IPS DF 6.9 (cell line): Measurements from ENCODE around the gene KCTD19.

ENCODE experiments used
- DNase-seq: peaks from one replicate; pipeline ENCODE4 v3.0.0-alpha.2; 2013; ENCODE audit warnings: low read depth, low spot score
- H3K27ac ChIP-seq: one replicate; pipeline ENCODE4 v1.5.1; 2013; ENCODE audit warnings: low read length, control low read depth
- H3K27me3 ChIP-seq: 2 replicates; pipeline ENCODE4 v1.6.1; 2013; ENCODE audit warnings: mild to moderate bottlenecking, low read length; ENCODE audit not compliant: control insufficient read depth, insufficient read depth
- H3K36me3 ChIP-seq: 2 replicates; pipeline ENCODE4 v1.6.1; 2013; ENCODE audit warnings: low read length; ENCODE audit not compliant: control insufficient read depth, insufficient read depth
- H3K4me1 ChIP-seq: 2 replicates; pipeline ENCODE4 v1.6.1; 2013; ENCODE audit warnings: low read length; ENCODE audit not compliant: control insufficient read depth, insufficient read depth
- H3K4me3 ChIP-seq: 2 replicates; pipeline ENCODE4 v1.5.1; 2013; ENCODE audit warnings: mild to moderate bottlenecking, low read length
- H3K9me3 ChIP-seq: 2 replicates; pipeline ENCODE4 v1.6.1; 2013; ENCODE audit warnings: low read length, inconsistent platforms; ENCODE audit not compliant: control insufficient read depth, insufficient read depth
- WGBS: extraction: QIAGEN DNeasy Blood & Tissue Kit; methylation state at CpG from one replicate; pipeline ENCODE4 v1.1.7; 2013; ENCODE audit warnings: mixed read lengths, missing lambda C conversion rate; ENCODE audit not compliant: insufficient read length, insufficient coverage; 5-methylcytosine and 5-hydroxymethylcytosine counted together

The KCTD19 gene

DNA sequence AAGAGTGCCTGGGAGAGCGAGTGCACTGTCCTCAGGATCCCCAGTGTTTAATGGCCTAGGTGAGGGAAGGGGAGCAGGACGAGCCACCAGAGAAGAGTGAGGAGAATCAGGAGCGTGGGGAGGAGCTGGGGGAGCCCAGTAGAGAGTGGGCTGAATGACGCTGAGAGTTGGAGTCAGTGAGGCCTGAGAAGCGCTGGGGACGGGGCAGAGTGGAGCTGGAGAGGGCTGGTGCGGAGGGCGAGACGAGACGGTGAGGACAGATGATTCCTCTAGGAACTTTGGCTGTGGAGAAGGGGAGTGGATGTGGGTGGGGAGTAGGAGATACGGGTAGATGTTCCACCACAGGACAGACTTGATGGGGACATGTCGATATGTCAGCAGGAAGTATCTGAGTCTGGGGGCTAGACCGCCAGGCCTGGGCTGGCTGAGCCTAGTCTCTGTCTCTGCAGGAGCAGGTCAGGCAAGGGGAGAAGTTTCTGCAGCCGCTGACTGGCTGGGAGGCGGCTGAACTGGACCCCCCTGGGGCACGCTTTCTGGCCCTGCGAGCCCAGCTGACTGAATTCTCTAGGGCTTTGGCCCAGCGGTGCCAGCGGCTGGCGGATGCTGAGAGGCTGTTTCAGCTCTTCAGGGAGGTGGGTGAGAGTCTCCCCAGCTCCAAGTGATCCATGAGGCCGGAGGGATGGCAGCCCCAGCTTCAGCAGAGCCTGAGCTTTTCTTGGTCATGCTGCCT, 42.5 kb downstream of the KCTD19 start:
- no peak for DNase-seq
- Histone ChIP-seq H3K9me3 (no peaks in the 10 kb centered on the region), H3K27ac (no peak overlapping the region), H3K27me3 (no peaks in the 10 kb centered on the region), H3K4me3 (no peak overlapping the region), H3K36me3 (peaks cover 3% of the 10 kb centered on the region; the same call in 1 of the 2 replicates), H3K4me1 (peaks cover 4% of the 10 kb centered on the region; the same call in 1 of the 2 replicates)
- WGBS, result no CpG with 5 or more reads among the region's 21 CpGs

DNA sequence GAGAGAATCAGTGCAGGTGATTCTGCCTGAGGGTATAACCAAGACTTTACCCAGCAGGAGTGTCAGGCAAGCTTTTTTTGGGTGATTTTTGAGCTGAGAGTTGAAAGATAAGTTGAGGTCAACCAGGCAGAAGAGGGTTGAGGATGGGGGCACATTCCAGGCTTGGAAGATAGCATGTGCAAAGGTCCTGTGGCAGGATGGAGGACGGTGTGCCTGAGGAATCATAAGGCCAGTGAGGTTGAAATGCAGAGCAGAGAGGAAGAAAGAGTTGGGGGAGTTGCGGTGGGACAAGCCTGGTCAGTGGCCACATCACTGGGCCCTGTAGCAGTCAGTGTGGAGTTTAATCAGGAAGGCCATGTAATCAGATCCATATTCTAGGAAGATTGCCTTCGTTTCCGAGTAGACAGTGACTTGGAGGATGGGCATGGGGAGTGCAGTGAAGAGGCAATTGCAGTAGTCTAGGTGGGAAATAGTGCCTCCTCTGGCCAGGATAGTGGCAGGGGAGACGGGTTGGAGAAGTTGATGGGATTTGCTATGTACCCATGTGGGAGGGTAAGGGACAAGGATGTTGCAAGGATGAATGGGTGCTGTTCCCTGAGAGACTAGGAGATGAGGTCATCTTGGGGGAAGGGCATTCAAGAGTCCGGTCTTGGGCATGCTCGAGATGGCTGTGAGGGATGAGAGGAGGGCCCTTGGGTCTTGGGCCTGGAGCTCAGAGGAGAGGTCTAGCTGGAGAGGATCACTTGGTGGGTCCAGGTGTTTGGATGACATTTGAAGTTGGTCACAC, 43.3 kb downstream of the KCTD19 start:
- no peaks in the 10 kb centered on the region for H3K27me3 ChIP-seq
- H3K27ac ChIP-seq, result no peak overlapping the region
- peaks cover 3% of the 10 kb centered on the region; the same call in 1 of the 2 replicates for H3K36me3 ChIP-seq
- H3K4me1 ChIP-seq, result peaks cover 4% of the 10 kb centered on the region; the same call in 1 of the 2 replicates
- no peaks in the 10 kb centered on the region for H3K9me3 ChIP-seq
- H3K4me3 ChIP-seq, result no peak overlapping the region
- DNase-seq, result no peak
- WGBS, result no CpG with 5 or more reads among the region's 7 CpGs

DNA sequence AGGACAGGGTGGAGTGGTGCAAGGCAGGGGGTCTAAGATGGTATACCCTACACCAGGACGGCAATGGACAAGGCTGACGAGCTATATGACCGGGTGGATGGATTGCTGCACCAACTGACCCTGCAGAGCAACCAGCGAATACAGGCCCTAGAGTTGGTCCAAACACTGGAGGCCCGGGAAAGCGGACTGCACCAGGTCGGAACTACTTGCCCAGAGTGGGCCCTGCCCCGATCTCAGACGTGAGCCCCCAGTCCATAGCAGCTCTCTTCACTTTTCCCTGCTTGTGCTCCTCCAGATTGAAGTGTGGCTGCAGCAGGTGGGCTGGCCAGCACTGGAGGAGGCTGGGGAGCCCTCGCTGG, 44.1 kb downstream of the KCTD19 start:
- no peaks in the 10 kb centered on the region for H3K27me3 ChIP-seq
- no CpG with 5 or more reads among the region's 10 CpGs for WGBS
- H3K9me3 ChIP-seq, result no peaks in the 10 kb centered on the region
- H3K27ac ChIP-seq, result no peak overlapping the region
- H3K4me1 ChIP-seq, result peaks cover 4% of the 10 kb centered on the region; the same call in 1 of the 2 replicates
- no peak for DNase-seq
- no peak overlapping the region for H3K4me3 ChIP-seq
- H3K36me3 ChIP-seq, result peaks cover 3% of the 10 kb centered on the region; the same call in 1 of the 2 replicates

DNA sequence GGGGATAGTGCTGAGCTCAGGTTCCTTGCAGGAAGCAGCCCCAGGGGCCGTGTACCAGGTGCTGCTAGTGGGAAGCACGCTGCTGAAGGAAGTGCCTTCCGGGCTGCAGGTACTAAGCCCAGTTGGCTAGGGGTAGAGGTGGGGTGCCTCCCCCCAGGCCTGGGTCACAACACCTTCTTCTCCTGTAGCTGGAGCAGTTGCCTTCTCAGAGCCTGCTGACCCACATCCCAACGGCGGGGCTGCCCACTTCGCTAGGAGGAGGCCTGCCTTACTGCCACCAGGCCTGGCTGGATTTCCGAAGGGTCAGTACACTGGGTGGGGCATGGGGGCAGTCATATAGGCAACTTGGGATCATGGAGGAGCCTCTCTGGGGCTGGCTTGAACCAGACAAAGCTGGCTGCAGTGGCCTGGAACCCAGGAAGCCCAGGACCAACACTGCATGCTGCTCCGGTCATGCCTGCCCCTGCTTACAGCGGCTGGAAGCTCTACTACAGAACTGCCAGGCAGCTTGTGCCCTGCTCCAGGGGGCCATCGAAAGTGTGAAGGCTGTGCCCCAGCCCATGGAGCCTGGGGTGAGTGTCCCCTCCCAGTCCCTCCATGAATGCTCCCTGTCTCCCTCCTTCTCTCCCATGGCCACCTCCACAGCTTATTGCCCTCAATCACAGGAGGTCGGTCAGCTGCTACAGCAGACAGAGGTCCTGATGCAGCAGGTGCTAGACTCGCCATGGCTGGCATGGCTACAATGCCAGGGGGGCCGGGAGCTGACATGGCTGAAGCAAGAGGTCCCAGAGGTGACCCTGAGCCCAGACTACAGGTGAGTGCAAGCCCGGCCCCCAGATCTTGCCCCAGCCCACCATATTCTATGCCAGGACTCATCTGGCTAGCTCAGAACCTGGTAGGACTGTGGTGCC, 44.8 kb downstream of the KCTD19 start:
- Histone ChIP-seq H3K4me1 (peaks cover 4% of the 10 kb centered on the region; the same call in 1 of the 2 replicates), H3K36me3 (peaks cover 3% of the 10 kb centered on the region; the same call in 1 of the 2 replicates), H3K9me3 (no peaks in the 10 kb centered on the region), H3K27ac (no peak overlapping the region), H3K4me3 (no peak overlapping the region), H3K27me3 (no peaks in the 10 kb centered on the region)
- no peak for DNase-seq
- no CpG with 5 or more reads among the region's 14 CpGs for WGBS

DNA sequence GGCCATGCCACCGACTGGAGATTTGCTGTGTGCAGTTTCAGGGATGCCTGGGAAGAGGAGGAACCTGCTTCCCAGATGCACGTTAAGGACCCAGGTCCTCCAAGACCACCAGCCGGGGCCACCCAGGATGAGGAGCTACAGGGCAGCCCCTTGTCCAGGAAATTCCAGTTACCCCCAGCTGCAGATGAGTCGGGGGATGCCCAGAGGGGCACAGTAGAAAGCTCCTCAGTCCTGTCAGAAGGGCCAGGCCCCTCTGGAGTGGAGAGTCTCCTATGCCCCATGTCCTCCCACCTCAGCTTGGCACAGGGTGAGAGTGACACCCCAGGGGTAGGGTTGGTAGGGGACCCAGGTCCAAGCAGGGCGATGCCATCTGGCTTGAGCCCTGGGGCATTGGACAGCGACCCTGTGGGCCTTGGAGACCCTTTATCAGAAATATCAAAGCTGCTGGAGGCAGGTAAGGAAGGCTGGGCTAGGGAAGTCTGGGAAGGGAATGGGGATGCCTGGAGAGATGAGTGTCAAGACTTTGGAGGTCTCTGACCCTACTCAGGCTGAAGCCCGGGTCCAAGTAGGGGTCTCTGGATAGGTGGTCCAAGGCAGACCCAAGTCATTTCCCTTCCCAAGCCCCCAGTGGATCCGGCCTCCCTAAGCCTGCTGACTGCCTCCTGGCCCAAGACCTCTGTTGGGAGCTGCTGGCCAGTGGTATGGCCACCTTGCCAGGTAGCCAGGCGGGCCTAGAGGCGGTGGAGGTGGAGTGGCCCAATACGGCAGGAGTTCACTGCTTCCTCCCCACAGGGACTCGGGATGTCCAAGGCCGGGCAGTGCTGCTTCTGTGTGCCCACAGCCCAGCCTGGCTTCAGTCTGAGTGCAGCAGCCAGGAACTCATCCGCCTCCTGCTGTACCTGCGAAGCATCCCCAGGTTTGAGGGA, 46.2 kb downstream of the KCTD19 start:
- H3K4me3 ChIP-seq, result no peak overlapping the region
- peaks cover 4% of the 10 kb centered on the region; the same call in 1 of the 2 replicates for H3K4me1 ChIP-seq
- DNase-seq, result no peak
- H3K9me3 ChIP-seq, result no peaks in the 10 kb centered on the region
- H3K27me3 ChIP-seq, result no peaks in the 10 kb centered on the region
- no peak overlapping the region for H3K27ac ChIP-seq
- no CpG with 5 or more reads among the region's 15 CpGs for WGBS
- peaks cover 3% of the 10 kb centered on the region; the same call in 1 of the 2 replicates for H3K36me3 ChIP-seq

DNA sequence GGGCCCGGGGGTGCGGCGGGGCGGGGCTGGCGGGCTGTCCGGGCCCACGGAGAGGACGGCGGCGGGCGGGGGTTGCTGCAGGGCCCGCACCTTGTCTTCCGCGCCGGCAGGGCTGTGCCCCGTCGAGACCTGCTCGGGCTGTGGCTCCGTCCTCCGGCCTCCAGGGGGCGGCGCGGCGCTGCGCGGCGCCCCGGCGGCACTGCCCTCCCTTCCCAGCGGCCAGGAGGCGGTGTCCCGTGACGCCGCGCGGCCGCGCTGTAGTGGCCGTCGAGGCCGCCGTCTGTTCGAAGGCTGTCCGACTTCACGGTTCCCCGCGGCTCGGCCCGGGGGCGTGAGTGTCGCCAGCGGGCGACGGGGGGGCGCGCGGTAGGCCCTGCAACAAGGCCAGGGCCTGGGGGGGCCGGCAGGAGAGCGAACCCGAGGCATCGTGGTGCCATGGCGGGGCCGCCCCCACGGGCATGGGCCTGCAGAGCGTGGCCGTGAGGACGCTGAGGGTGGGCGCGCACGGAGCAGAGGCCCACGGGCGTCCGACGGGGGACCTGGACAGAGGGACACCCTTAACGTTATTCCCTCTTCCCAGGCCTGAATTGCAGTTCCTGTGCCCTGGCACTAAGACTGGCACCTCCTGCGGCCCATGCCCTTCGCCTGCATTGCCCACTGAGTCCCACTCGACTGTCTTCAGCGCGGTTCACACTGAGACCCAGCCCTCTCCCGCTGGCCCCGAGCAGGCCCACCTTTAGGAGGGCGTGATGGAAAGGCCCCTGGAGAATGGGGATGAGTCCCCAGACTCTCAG, 47.0 kb downstream of the KCTD19 start, which contains the start of gene PLEKHG4:
Gene PLEKHG4, plus strand, starts transcription at position 237 of the 794 bp plus-strand sequence. Its CDS starts 513 bp downstream, at position 750.
- no peaks in the 10 kb centered on the region for H3K9me3 ChIP-seq
- no peaks in the 10 kb centered on the region for H3K27me3 ChIP-seq
- no peak for DNase-seq
- H3K4me3 ChIP-seq, result peak within 1 kb of the TSS; percentile 59; the same call in 1 of the 2 replicates
- H3K27ac ChIP-seq, result no peak within 1 kb of the TSS
- H3K4me1 ChIP-seq, result peaks cover 2% of the 10 kb centered on the region; the same call in 1 of the 2 replicates
- no CpG with 5 or more reads among the region's 83 CpGs for WGBS
- H3K36me3 ChIP-seq, result no peaks in the 10 kb centered on the region

DNA sequence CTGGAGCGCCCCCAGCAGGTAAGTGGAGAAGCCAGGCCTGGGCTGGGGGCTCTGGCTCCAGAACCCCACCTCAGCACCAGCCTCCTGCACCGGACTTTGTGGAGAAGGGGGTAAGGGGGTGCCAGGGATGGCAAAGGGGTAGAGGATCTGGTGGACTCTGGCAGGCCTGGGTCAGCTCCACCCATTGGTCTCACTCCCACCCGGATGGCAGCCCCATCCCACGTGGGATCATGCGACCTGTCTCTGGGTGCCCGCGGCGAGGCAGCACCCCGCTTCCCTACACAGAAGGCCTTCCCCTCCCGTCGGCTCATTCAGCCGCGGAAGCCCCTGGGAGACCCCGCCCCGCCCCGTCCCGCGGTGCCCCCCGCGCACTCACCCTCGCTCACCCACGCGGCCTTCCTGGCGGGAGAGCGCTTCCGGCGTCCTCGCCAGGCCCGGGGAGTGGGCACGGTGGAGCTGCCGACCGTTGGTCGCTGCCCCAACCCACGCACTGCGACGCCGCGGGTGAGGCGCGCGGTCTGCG, 47.7 kb downstream of the KCTD19 start:
- Histone ChIP-seq H3K36me3 (no peaks in the 10 kb centered on the region), H3K4me3 (peak overlapping the region; percentile 59; the same call in 1 of the 2 replicates), H3K27ac (no peak overlapping the region), H3K9me3 (no peaks in the 10 kb centered on the region), H3K27me3 (no peaks in the 10 kb centered on the region), H3K4me1 (peaks cover 2% of the 10 kb centered on the region; the same call in 1 of the 2 replicates)
- no CpG with 5 or more reads among the region's 42 CpGs for WGBS
- DNase-seq, result no peak

DNA sequence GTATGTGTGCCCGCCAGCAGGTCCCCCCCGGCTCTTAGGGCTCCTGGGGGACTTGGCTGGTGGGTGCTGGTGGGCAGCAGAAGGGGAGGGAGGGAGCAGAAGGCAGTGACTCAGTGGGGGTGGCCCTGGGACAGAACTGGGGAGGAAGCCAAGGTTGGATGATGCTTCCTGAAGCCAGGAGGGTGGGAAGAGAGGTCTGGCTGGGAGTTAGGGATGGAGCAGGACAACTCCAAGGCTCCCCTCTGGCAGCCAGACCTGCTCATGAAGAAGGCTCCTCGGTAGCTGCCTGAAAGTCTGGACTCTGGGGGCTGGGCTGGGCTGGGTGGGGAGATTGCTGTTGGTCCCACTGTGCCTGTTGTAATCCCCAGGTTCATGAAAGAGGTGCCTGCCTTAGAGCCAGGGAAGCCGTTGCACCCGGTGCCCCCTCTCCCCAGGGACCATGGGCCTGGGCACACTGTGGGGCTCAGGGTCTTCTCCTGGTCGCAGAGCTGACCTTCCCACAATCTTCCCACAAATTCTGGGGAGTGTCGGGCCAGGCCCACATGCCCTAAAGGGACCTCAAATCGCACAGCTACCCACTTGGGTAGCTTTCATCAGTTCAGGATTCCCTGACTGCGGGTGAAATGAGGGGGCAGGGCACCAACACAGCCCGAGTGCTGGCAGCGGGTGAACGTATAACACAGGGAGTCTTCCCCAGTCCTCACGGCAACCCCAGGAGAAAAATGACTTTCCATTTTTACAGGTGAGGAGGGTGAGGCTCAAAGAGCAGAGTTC, 48.4 kb downstream of the KCTD19 start:
- WGBS, result no CpG with 5 or more reads among the region's 13 CpGs
- no peaks in the 10 kb centered on the region for H3K9me3 ChIP-seq
- no peaks in the 10 kb centered on the region for H3K27me3 ChIP-seq
- H3K4me1 ChIP-seq, result peaks cover 2% of the 10 kb centered on the region; the same call in 1 of the 2 replicates
- H3K27ac ChIP-seq, result no peak overlapping the region
- H3K36me3 ChIP-seq, result no peaks in the 10 kb centered on the region
- no peak overlapping the region; the same call in 1 of the 2 replicates for H3K4me3 ChIP-seq
- no peak for DNase-seq
